GM19397 (cell line): Measurements from ENCODE around the gene F8A1.
"Not testable (repeated sequence)": the region's sequence is repeated elsewhere in the genome, so short reads cannot be mapped to it uniquely, and the experiment has no call there.

Experiments
- ATAC-seq: cut with Tn5 transposase; IDR thresholded peaks from one replicate; pipeline ENCODE4 v1.9.1; 2021; ENCODE audit warnings: mild to moderate bottlenecking, moderate library complexity; ENCODE audit not compliant: unreplicated experiment

Gene F8A1

GRCh38 chrX:154886069-154886788 is at the start of gene F8A1:
TSS of gene F8A1 (plus strand) at chrX:154886355. CDS start at chrX:154886375, 20 bp downstream.
- peak; percentile 77 for ATAC-seq

GRCh38 chrX:154840856-154841255 is 45.3 kb upstream of the F8A1 start:
- no peak for ATAC-seq

DNA sequence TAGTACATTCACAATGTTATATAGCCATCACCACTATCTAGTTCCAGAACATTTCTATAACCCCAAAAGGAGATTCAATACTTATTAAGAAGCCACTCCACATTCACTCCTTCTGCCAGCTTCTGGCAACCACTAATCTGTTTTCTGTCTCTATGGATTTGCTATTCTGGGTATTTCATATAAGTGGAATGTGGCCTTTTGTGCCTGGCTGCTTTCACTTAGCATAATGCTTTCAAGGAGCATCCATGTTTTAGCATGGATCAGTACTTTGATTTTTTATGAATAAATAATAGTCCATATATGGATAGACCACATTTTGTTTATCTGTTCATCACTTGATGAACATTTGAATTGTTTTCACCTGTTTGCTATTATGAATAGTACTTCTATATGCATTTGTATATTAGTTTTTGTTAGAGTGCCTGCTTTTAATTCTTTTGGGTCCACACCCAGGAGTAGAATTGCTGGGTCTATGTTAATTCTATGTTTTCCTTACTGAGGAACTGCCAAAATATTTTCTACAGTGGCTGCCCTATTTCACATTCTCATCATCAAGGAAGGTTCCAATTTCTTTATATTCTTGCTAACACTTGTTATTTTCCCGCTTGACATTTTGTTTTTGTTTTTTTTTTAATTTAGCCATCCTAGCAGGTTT is 35.1 kb upstream of the F8A1 start:
- ATAC-seq: no peak

GRCh38 chrX:154855256-154855655 is 30.9 kb upstream of the F8A1 start:
- ATAC-seq: no peak

- not testable (repeated sequence) for ATAC-seq
Measured at GRCh38 chrX:154868522-154868921, 17.6 kb upstream of the F8A1 start.

GRCh38 chrX:154873329-154873728 is 12.8 kb upstream of the F8A1 start:
- no peak for ATAC-seq

- ATAC-seq: not testable (repeated sequence)
Measured at GRCh38 chrX:154884069-154884468, 2.1 kb upstream of the F8A1 start.

GRCh38 chrX:154885057-154885456 is 1.1 kb upstream of the F8A1 start:
- not testable (repeated sequence) for ATAC-seq

- ATAC-seq: not testable (repeated sequence)
Measured at GRCh38 chrX:154885549-154885948, 606 bp upstream of the F8A1 start.

DNA sequence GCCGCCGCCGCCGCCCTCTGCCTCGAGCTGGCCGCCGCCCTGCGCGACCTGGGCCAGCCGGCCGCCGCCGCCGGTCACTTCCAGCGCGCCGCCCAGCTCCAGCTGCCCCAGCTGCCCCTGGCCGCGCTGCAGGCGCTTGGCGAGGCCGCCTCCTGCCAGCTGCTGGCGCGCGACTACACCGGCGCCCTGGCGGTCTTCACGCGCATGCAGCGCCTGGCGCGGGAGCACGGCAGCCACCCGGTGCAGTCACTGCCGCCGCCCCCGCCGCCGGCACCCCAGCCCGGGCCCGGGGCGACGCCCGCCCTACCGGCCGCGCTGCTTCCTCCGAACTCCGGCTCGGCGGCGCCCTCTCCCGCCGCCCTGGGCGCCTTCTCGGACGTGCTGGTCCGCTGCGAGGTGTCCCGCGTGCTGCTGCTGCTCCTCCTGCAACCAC is 650 bp downstream of the F8A1 start:
- ATAC-seq: peak; percentile 49

- ATAC-seq: no peak
Measured at GRCh38 chrX:154890990-154891639, 5.0 kb downstream of the F8A1 start.

DNA sequence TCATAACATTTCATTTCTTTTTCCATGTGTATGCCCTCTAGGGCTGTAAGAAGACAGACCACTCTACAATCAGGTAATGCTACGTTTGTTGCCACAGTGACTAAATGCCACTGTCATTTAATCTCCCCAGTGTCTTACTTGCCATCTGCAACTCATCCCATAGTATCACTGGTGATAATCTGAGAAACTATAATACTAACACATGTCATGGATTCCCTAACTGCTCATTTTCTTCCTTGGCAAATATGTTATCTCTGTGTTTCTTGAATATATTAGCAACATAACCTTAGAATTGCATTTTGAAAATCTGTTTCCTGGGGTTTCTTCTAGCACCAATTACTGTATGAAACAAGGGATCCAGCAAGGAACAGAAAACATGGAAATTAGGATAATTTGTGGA is 6.1 kb downstream of the F8A1 start:
- no peak for ATAC-seq

- ATAC-seq: no peak
Measured at GRCh38 chrX:154900323-154900722, 14.2 kb downstream of the F8A1 start.

GRCh38 chrX:154902408-154902807 is 16.3 kb downstream of the F8A1 start:
- ATAC-seq: no peak

DNA sequence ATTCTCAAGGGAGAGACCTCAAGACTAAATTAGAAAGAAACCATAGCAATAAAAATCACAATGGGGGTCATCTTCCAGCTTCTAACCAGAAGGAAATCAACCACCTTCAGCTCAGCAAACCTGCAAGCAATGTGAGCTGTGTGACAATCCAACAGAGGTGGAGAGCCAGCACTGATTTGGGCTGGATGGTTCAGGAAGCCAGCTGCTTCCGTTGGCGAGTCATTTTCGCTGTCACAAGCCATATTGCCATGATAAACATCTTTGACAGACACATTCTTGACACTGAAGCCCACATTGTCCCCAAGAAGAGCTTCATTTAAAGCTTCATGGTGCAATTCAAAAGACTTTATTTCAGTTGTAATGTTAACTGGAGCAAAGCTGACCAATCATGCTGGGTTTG is 22.7 kb downstream of the F8A1 start:
- no peak for ATAC-seq

DNA sequence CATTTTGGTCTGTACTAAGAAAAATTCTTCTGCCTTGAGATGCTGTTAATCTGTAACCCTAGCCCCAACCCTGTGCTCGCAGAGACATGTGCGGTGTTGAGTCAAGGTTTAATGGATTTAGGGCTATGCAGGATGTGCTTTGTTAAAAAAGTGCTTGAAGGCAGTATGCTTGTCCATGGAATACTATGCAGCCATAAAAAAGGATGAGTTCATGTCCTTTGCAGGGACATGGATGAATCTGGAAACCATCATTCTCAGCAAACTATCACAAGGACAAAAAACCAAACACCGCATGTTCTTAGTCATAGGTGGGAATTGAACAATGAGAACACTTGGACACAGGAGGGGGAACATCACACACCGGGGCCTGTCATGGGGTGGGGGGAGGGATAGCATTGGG is 23.9 kb downstream of the F8A1 start:
- ATAC-seq: not testable (repeated sequence)

DNA sequence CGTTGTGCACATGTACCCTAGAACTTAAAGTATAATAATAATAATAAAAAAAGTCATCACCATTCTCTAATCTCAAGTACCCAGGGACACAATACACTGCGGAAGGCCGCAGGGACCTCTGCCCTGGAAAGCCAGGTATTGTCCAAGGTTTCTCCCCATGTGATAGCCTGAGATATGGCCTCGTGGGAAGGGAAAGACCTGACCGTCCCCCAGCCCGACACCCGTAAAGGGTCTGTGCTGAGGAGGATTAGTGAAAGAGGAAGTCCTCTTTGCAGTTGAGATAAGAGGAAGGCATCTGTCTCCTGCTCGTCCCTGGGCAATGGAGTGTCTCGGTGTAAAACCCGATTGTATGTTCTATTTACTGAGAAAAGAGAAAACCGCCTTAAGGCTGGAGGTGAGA is 24.4 kb downstream of the F8A1 start:
- not testable (repeated sequence) for ATAC-seq

DNA sequence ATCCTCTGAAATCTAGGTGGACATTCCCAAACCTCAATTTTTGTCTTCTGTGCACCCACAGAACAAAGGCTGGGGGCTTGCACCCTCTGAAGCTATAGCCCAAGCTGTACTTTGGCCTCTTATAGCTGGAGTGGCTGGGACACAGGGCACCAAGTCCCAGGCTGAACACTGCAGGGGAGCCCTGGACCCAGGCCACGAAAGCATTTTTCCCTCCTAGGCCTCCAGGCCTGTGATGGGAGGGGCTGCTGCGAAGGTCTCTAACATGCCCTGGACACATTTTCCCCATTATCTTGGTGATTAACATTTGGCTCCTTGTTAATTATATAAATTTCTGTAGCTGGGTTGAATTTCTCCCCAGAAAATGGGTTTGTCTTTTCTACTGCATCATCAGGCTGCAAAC is 27.9 kb downstream of the F8A1 start:
- ATAC-seq: no peak

DNA sequence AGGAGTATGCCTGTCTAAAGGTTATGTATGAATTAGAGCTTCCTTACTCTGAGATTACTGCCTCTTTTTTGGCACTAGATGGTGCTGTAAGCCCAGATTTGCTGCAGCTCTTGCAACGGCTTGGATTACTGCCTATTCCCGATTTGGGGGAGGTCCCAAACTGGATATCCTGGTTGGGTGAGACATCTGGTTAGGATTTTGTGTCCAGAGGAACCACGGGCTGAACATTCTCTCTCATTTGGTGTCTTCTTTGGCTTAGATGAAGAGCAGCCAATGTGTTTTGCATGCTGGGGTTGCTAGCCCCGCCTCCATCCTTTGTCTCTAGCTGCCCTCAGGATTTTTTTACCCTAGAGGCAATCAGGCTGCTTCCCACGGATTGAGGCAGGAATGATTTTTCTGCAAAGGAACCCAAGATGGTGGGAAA is 31.9 kb downstream of the F8A1 start:
- no peak for ATAC-seq

DNA sequence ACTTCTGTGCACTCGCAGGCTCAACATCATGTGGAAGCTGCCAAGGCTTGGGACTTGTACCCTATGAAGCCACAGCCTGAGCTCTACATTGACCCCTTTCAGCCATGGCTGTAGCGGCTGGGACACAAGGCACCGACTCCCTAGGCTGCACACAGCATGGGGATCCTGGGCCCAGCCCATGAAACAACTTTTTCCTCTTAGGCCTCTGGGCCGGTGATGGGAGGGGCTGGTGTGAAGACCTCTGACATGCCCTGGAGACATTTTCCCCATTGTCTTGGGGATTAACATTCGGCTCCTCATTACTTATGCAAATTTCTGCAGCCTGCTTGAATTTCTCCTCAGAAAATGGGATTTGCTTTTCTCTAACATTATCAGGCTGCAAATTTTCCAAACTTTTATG is 38.6 kb downstream of the F8A1 start:
- not testable (repeated sequence) for ATAC-seq
